Heart left ventricle (tissue), 16 donors: ENCODE data around the gene HCST. TPM values are rescaled to one million over a fixed set of nuclear protein-coding genes. Genes with fewer than 3 reads are reported as not detected.

ENCODE experiments used
- ATAC-seq, 4 donors: fragments of 200-7000 bp; cut with Tn5 transposase; one replicate each; pipeline ENCODE4 v1.9.1; 2020 to 2022; ENCODE audit warnings: moderate library complexity in 4 of 4, mild to moderate bottlenecking in 3 of 4, moderate number of reproducible peaks in 1 of 4
- DNase-seq, 5 donors: peaks; one replicate each; pipeline ENCODE4 v3.0.0-alpha.2; 2020
- H3K27ac ChIP-seq, 12 donors: fragments of 200-600 bp; sonication (generic) in 4 of 12; one replicate each; pipeline versions ENCODE4 v1.5.0 to v1.8.0; 2016 to 2022; ENCODE audit warnings: mild to moderate bottlenecking in 2 of 12
- H3K27me3 ChIP-seq, 9 donors: fragments of 200-600 bp; sonication (generic) in 2 of 9; one replicate each; pipeline versions ENCODE4 v1.5.1 to v1.8.0; 2016 to 2022; ENCODE audit warnings: mild to moderate bottlenecking in 3 of 9
- H3K36me3 ChIP-seq, 9 donors: fragments of 200-600 bp; sonication (generic) in 2 of 9; one replicate each; pipeline versions ENCODE4 v1.5.0 to v1.8.0; 2018 to 2022; ENCODE audit warnings: mild to moderate bottlenecking in 2 of 9
- H3K4me1 ChIP-seq, 12 donors: fragments of 200-600 bp; sonication (generic) in 4 of 12; one replicate each; pipeline versions ENCODE4 v1.5.0 to v1.8.0; 2016 to 2022; ENCODE audit warnings: mild to moderate bottlenecking in 3 of 12
- H3K4me3 ChIP-seq, 12 donors: fragments of 200-600 bp; sonication (generic) in 4 of 12; one replicate each; pipeline versions ENCODE4 v1.5.0 to v1.8.0; 2017 to 2022; ENCODE audit warnings: mild to moderate bottlenecking in 9 of 12, moderate library complexity in 4 of 12
- H3K9me3 ChIP-seq, 12 donors: fragments of 200-600 bp; sonication (generic) in 4 of 12; one replicate each; pipeline versions ENCODE4 v1.5.0 to v1.8.0; 2016 to 2022; ENCODE audit warnings: mild to moderate bottlenecking in 1 of 12
- CTCF ChIP-seq, 12 donors: fragments of 200-600 bp; sonication (generic) in 4 of 12; IDR thresholded peaks; one replicate each; pipeline versions ENCODE4 v1.5.0 to v1.8.0; 2018 to 2022; ENCODE audit warnings: antibody characterized with exemption in 12 of 12, mild to moderate bottlenecking in 5 of 12
- POLR2A ChIP-seq, 2 donors: fragments of 450-650 bp; IDR thresholded peaks; one replicate each; pipeline ENCODE4 v1.6.1; 2017; ENCODE audit warnings: antibody characterized with exemption in 2 of 2, mild to moderate bottlenecking in 2 of 2, moderate library complexity in 2 of 2
- WGBS, 4 donors: extraction: QIAGEN DNeasy Blood & Tissue Kit in 2 of 4; methylation state at CpG; one replicate each; pipeline versions ENCODE4 v1.1.5 to v1.1.7; 2013 to 2018; 5-methylcytosine and 5-hydroxymethylcytosine counted together
- intact Hi-C, 10 donors: fragments of 100-400 bp; cut with DNase I; formaldehyde crosslinking; loops; one replicate each; pipeline versions ENCODE4 v1.11.1 to v1.14.2; 2022
- polyA plus RNA-seq, 2 donors: library from polyadenylated mRNA; stranded (reverse); fragments of 200-250 nt; gene quantifications; one replicate each; pipeline ENCODE4 v1.2.3, GENCODE V29; 2013
- total RNA-seq, 9 donors: library from RNA; depleted of rRNA in 2 of 9; stranded (reverse); fragments of >200 nt in 2 of 9; fragmentation: NEBNext Ultra II Directional in 3 of 9; extraction: Animal tissue kit (Norgen Biotek cat#: 25700) in 3 of 9; gene quantifications; one replicate each; pipeline versions ENCODE4 v1.1.0 to v1.2.4, GENCODE V29; 2016 to 2023
- donor health status: ischemic (EF 13 %, LVEDD 7.1; RV severe dilation, severe dysfunction).
- donor health status: healthy with polysubstance abuse.
- donor health status: DM: no; HTN: yes; CAD: no.
- donor health status: DM: no; HTN: no; CAD: no.
- donor health status: ischemic (EF 25% LVEDD 6.9; RV normal size, moderate dysfunction).
- donor health status: ischemic (EF 25% LVEDD 5.7; RV mildly dilated, moderate dysfunction).
- donor health status: healthy.
- donor health status: DM: yes; HTN: yes; CAD: no.
- donor health status: ischemic (EF 35%, LVEDD 5.7; RV mildly dilated, moderate dysfunction).
- donor health status: nonischemic (EF 11% LVEDD 7.7; RV severe dilation, severe dysfunction).
- donor health status: DM: yes; HTN: yes; CAD: no.
- donor health status: PGD.
- donor health status: ischemic (EF 29% LVEDD 5.4; RV normal size, mild dysfunction).
- donor health status: nonischemic (EF 23%, LVEDD 6.1; RV moderate dilation, normal function).

Gene HCST
- total and polyA plus RNA-seq, 11 donors = 2.3 to 31.7 (median 4.7) TPM; not detected in 1

DNA sequence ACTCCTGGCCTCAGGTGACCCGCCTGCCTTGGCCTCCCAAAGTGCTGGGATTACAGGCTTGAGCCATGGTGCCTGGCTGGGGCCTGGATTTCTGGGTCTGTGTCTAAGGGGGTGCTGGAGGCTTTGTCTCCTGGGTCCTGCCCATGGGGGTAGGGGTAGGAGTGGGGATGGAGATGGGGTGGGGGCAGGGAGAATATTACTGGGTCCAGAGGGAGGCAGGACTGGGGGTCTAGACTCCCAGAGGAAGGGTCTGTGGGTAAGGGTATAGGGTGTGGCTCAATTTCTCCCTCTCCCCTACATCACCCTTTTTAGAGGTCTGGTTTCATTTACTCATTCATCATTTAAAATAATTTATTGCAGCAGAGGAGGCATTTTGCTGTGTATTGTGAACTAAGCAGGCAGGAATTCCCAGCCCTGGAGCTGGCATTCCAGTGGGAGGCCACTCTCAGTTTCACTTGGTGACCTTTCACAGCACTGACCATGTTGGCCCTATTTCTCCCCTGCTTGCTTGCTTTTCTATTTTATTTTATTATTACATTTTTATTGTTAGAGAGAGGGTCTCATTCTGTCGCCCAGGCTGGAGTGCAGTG lies 1.2 kb upstream of the HCST start:
- 80 to 92% (median 82%) methylated on average over 2 of the region's 2 CpGs for whole genome bisulfite sequencing, 4 donors
- H3K4me1 ChIP-seq = peaks cover 0 to 71% (median 10%) of the 10 kb centered on the region in 12 donors
- intact Hi-C loops = loop anchor here in 3 of 10 donors (2.0 kb wide), 2 partner anchors 28 to 30 kb away; no protein-coding TSS in a partner anchor

DNA sequence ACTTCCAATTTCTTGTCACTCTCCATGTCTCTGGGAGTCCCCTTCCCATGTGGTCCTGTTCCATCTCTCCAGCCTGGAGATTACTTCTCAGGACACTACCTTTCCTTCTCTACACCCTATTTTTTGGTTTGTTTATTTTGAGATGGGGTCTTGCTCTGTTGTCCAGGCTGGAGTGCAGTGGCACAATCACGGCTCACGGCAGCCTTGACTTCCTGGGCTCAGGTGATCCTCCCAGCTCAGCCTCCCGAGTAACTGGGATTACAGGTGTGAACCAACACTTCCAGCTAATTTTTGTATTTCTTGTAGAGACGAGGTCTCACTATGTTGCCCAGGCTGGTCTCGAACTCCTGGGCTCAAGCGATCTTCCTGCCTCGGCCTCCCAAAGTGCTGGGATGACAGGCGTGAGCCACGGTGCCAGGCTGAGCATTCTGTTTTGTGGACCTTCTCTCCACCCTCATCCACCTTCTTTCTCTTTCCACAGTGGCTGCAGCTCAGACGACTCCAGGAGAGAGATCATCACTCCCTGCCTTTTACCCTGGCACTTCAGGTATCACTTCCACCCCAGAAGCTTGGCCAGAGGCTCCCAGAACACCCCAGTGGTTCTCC lies 644 bp downstream of the HCST start:
- intact Hi-C loops = no loop called here
- no peak for DNase-seq
- H3K9me3 ChIP-seq = no peaks in the 10 kb centered on the region
- H3K27ac ChIP-seq = peak overlapping the region in 10 of 12 donors; percentile 15 to 89 (median 64)
- WGBS, 4 donors = 64 to 73% (median 72%) methylated on average over 10 of the region's 10 CpGs
- peaks cover 0 to 8% (median 0%) of the 10 kb centered on the region in 9 donors for H3K36me3 ChIP-seq
- no peak for ATAC-seq
- H3K27me3 ChIP-seq = no peaks in the 10 kb centered on the region
- TF ChIP-seq POLR2A (IDR thresholded peaks at IDR 0.05) (no peak), CTCF (IDR thresholded peaks at IDR 0.05) (no peak)
- peaks cover 0 to 66% (median 10%) of the 10 kb centered on the region in 12 donors for H3K4me1 ChIP-seq
- peak overlapping the region in 9 of 12 donors; percentile 2 to 69 (median 12) for H3K4me3 ChIP-seq

More for the DNA sequence above, 1.2 kb upstream of the HCST start:
- TF ChIP-seq CTCF (IDR thresholded peaks at IDR 0.05) (no peak), POLR2A (IDR thresholded peaks at IDR 0.05) (no peak)
- Histone ChIP-seq H3K4me3 (peak overlapping the region in 10 of 12 donors; percentile 56 to 80 (median 68)), H3K36me3 (peaks cover 0 to 22% (median 11%) of the 10 kb centered on the region in 9 donors), H3K9me3 (no peaks in the 10 kb centered on the region), H3K27me3 (no peaks in the 10 kb centered on the region), H3K27ac (peak overlapping the region in 10 of 12 donors; percentile 15 to 89 (median 80))
- ATAC-seq (no peak), DNase-seq (no peak)

- H3K27ac ChIP-seq = peak overlapping the region in 9 of 12 donors; percentile 17 to 88 (median 62)
- H3K9me3 ChIP-seq = no peaks in the 10 kb centered on the region
- intact Hi-C loops = no loop called here
- H3K4me3 ChIP-seq = peak overlapping the region in 7 of 12 donors; percentile 8 to 69 (median 26)
- DNase-seq (peak; percentile 71 to 92 (median 80)), ATAC-seq (peak; percentile 5 to 46 (median 21))
- H3K27me3 ChIP-seq = no peaks in the 10 kb centered on the region
- TF ChIP-seq POLR2A (IDR thresholded peaks at IDR 0.05) = no peak
- no peak for TF ChIP-seq CTCF (IDR thresholded peaks at IDR 0.05)
- peaks cover 0 to 60% (median 4%) of the 10 kb centered on the region in 12 donors for H3K4me1 ChIP-seq
- WGBS, 4 donors = 1 to 6% (median 3%) methylated on average over 14 to 24 of the region's 24 CpGs
- H3K36me3 ChIP-seq = peaks cover 0 to 4% (median 0%) of the 10 kb centered on the region in 9 donors
Observed at GRCh38 chr19:35903550-35904179, 1.3 kb downstream of the HCST start.
